GM19193 (cell line): Measurements from ENCODE around the gene PPFIBP2.

ENCODE experiments used
- POLR2A ChIP-seq: IDR thresholded peaks from 4 replicates; pipeline ENCODE4 v1.6.1; 2011; ENCODE audit not compliant: insufficient read depth, insufficient read length; ENCODE audit errors: extremely low read depth

Gene PPFIBP2

DNA sequence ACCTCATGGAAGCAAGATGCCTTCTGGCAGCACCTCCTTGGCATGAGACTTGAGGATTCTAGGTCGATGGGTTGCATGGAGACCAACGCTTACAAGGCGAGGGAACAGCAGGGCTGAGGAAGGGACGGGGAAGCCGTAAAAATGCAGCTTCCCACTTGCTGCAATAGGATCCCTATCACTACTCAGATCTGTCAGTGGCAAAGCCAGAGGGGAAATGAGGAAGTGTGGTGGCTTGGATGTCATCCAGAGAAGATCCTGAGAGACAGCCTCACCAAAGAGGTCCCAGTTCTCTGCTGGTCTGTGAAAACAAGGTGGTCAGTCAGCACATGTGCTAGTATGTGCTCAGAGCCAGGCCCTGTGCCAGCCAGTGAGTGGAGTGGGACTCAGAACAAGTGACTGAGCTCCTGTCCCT is 137.3 kb downstream of the PPFIBP2 start:
- TF ChIP-seq POLR2A = no peak

DNA sequence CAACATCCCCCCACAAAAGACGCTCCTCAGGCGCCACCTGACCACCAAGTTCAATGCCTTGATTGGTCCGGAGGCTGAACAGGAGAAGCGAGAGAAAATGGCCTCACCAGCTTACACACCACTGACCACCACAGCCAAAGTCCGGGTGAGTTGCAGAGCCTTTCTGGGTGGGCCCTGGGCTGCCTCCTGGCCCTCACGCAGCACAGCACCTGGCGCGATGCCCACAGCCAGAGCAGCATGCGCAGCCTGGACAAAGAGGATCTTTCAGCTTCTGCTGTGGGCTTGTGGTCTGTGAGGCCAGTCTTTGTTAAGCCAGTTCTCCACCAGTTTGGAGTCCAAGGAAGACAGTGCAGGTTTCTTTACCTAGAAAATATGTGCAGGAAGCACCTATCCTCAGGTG is 137.9 kb downstream of the PPFIBP2 start:
- TF ChIP-seq POLR2A = no peak

- no peak for TF ChIP-seq POLR2A
Observed at GRCh38 chr11:7654195-7654705, 140.5 kb downstream of the PPFIBP2 start.

DNA sequence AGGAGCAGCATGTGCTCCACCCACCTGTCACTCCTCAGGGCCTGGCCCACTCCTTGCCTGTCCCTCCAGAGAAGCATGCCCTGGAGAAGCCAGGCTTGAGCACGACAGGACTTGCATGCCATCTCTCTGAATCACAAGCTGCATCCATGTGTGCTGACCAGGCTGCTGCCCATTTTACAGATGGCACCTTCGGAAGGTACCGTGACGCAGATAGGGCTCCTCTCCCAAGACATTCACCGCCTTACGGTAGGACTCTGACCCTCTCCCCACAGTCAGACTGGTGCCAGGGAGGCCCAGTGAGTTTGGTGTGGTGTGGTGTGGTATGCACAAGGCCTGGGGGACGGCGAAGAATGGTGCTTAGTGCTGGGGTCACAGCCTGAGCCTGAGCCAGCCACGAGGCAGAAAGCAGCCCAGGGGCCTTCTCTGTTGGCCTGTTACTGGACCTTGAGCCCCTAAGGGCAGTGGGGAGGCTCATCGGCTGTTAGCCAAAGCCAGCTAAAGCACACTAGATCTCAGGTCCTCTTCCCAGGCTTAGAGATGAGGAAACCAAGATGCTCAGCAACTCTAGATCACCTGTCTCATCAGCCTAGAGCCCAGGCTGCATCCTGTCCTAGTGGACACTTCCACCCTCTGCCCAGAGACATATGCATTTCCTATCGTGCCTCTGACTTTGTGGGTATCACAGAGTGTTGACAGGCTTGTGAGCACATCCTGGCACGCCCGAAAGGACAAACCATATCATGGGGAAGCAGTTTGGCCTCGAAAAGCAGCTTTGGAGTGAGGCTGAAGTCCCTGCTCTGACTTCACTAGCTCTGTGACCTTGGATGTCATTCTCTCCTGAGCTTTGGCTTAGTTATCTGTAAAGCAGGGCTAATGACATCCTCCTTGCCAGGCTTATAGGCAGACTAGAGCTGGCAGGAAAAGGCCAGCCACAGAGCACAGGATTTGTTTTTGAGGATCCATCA is 141.7 kb downstream of the PPFIBP2 start:
- TF ChIP-seq POLR2A = no peak

DNA sequence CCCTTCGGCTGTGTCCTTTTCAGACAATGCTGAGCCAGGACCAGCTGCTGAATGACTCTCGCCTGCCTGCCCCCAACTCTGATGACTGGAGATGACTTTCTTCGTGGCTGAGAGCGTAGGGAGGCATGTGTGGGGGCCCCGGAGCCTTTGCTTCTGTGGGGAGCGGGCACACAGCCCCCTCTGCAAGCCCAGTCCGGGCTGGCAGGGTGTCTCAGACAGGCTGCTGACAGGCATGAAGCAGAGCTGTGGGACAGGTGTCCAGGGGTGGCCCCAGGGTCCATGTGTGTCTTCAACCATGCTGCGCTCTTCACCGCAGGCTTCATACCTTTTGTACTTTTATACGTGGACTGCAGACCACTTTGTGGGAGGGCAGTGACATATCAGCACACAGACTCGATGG is 142.9 kb downstream of the PPFIBP2 start:
- TF ChIP-seq POLR2A = no peak

DNA sequence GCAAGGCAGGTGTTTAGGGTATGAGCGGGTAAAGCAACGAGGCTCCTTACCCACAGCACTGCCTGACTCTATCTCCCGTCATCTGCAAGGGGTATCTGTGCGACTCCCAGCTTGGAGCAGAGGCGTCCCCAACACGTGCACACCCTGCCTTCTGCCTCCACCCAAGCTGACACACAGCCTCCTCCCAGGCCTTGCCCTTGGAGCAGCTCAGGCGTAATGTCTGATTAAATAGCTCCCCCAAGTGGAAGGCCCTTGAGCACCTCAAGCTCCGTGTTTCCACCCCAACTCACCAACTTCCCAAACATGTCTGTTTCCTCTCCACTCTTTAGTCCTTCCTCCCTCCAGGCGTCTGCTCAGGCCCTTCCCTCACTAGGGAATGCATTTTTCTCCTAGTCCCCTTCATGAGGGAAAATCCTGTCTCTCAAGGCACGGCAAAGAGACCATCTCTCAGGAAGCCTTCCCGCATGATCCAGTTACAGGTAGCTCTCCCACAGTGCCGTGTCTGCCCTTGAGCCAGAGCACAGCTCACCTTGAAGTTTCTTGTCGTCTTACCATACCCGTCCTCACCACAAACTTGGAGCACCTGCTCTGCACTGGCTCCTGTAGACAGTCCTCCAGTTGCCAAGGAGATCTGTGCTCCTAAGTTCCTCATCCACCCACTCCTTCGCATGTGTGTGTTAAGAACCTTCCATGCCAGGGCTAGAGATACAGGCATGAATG is 143.7 kb downstream of the PPFIBP2 start:
- TF ChIP-seq POLR2A = no peak

DNA sequence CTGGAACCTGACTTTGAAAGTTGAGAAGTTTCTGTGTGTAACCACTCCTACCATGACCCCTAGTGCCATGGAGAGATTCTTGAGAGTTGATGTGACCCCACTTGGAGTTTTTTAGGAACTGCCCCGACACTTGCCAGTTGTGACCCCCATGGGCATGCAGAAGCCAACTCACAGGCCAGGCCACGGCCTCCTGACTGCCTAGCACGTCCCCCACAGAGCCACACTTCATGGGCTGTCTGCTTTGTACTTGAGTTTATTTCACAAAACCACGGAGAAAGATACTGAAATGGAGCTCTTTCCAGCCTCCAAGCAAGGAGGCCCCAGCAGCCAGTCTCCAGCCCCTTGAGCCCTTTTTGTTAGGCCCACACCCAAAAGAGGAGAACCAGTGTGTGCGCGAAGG is 151.1 kb downstream of the PPFIBP2 start:
- TF ChIP-seq POLR2A = no peak

- peak; percentile 38 for TF ChIP-seq POLR2A
Observed at GRCh38 chr11:7665473-7666291, 151.9 kb downstream of the PPFIBP2 start.

DNA sequence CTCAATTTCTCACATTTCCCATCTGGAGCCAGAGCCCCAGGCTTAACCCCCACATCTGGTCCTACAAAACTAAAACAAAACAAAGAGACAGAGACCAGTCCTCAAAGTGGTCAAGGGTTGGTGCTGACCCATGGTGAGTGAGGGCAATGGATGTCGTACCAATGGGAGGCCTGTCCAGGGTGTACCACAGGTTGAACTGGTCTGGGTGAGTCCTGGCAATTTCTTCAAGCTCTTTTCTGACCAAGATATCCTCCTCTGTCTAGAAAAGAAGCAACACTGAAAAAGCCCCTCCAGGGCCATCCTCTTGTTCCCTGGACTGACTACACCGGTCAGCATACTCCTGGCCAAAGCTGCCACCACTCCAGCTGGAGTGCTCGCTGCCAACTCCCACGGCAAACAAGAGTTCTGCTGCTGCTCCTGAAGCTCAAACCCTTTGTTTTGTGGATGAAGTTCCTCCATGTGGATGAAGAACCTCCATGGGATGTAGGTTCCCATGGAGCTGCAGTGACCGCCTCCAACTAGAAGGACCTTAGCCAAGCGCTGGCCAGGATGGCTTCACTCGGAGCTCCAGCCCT is 152.6 kb downstream of the PPFIBP2 start:
- TF ChIP-seq POLR2A = no peak

- TF ChIP-seq POLR2A = no peak
Observed at GRCh38 chr11:7667460-7667859, 153.7 kb downstream of the PPFIBP2 start.

DNA sequence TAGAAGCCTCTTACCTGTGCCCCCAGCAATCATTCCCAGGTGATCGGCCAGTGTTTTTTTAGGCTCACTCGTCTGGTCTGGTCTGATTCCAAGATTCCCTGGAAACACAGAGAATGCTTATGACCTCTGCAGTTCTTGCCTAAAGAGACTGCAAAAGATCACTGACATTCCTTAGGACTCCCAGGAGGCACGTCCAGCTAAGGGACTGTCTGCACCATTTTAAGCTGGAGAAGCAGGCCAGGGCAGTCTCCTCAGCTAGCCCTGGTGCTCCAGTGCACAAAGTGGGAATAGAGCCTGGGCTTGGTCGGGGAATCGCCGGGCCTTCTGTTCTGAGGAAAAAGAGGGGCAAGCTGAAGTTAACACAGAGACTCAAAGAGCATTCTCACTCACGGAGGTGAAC is 154.7 kb downstream of the PPFIBP2 start:
- TF ChIP-seq POLR2A = no peak

DNA sequence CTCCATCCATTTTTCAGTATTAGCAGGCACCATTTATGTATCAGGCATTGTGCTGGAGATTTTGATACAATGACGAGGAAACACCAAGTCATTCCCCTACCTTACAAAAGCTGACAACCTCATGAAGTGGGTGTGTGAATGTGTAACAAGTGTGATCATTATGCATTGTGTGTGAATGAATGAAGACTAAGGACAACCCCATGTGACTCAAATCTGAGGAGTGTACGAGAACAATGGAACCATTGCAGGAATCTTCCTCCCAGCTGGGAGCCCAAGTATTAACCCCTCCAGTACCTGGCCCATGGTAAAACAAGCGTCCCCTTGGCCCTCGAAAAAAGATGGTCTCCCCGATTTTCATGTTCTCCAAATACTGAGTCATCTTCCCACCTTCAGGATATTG is 155.1 kb downstream of the PPFIBP2 start:
- TF ChIP-seq POLR2A = no peak

DNA sequence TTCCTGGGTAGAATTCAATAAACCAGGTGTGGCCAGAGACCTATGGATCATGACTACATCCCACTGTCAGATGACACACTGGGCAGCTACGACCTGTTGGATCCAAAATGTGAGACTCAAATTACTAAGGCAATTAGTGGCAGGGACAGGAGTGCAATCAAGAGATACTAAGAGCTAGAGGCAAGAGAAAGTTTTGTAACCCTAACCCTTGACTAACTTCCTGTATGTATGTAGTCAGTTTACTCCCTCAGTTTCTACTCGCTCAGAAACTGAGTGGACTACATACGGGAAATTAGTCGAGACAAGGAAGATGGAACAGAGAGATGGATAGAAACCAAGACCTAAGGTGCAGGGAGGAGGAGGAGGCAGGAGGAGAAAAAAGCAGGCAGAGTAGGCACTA is 156.8 kb downstream of the PPFIBP2 start:
- TF ChIP-seq POLR2A = no peak
